Ascending aorta (tissue), 2 donors: ENCODE results near the gene MLLT10. TPM values are rescaled to one million over a fixed set of nuclear protein-coding genes. Genes with fewer than 3 reads are reported as not detected.

Experiments used
- DNase-seq, 2 donors: peaks; one replicate each; pipeline ENCODE4 v3.0.0-alpha.2; 2019; ENCODE audit warnings: low spot score in 2 of 2
- H3K27ac ChIP-seq, 2 donors: fragments of 200-600 bp; sonication (generic); one replicate each; pipeline ENCODE4 v1.5.1; 2016 to 2017; ENCODE audit warnings: mild to moderate bottlenecking in 1 of 2
- H3K27me3 ChIP-seq: fragments of 200-600 bp; sonication (generic); one replicate; pipeline ENCODE4 v1.5.1; 2017
- H3K36me3 ChIP-seq, 2 donors: fragments of 200-600 bp; sonication (generic); one replicate each; pipeline ENCODE4 v1.5.1; 2016
- H3K4me1 ChIP-seq, 2 donors: fragments of 200-600 bp; sonication (generic); one replicate each; pipeline ENCODE4 v1.5.1; 2016 to 2017; ENCODE audit warnings: mild to moderate bottlenecking in 1 of 2
- H3K4me3 ChIP-seq, 2 donors: fragments of 200-600 bp; sonication (generic); one replicate each; pipeline ENCODE4 v1.5.1; 2016 to 2017; ENCODE audit warnings: mild to moderate bottlenecking in 1 of 2
- H3K9me3 ChIP-seq, 2 donors: fragments of 200-600 bp; sonication (generic); one replicate each; pipeline ENCODE4 v1.5.1; 2016
- CTCF ChIP-seq, 3 experiments: fragments of 200-600 bp in 2 of 3; fragments of 450-650 bp in 1 of 3; sonication (generic) in 2 of 3; IDR thresholded peaks; one replicate each; pipeline ENCODE4 v1.5.1; 2016 to 2019; ENCODE audit warnings: antibody characterized with exemption in 3 of 3, mild to moderate bottlenecking in 1 of 3, moderate library complexity in 1 of 3
- intact Hi-C: fragments of 100-400 bp; cut with DNase I; formaldehyde crosslinking; loops from one replicate; pipeline ENCODE4 v1.15.1; 2023
- total RNA-seq: library from RNA; depleted of rRNA; stranded (reverse); fragments of >200 nt; gene quantifications from one replicate; pipeline ENCODE4 v1.1.0, GENCODE V29; 2016

MLLT10 gene
- total RNA-seq, 1 donor from 2014 or later = 16.3 TPM

- H3K27ac ChIP-seq = no peak overlapping the region
- H3K4me1 ChIP-seq = no peaks in the 10 kb centered on the region
- no peak for DNase-seq
- no peaks in the 10 kb centered on the region for H3K27me3 ChIP-seq
- peaks cover 30 to 52% of the 10 kb centered on the region in 2 donors for H3K36me3 ChIP-seq
- H3K4me3 ChIP-seq = no peak overlapping the region
- no peaks in the 10 kb centered on the region for H3K9me3 ChIP-seq
- TF ChIP-seq CTCF (IDR thresholded peaks at IDR 0.05) = no peak
- intact Hi-C loops = no loop called here
These were observed 203.1 kb downstream of the MLLT10 start for GRCh38 chr10:21737106-21737505.

GRCh38 chr10:21740989-21741388 is 207.0 kb downstream of the MLLT10 start:
- Histone ChIP-seq H3K27me3 (no peaks in the 10 kb centered on the region), H3K4me3 (no peak overlapping the region), H3K9me3 (no peaks in the 10 kb centered on the region), H3K4me1 (no peaks in the 10 kb centered on the region), H3K36me3 (peaks cover 40 to 66% of the 10 kb centered on the region in 2 donors), H3K27ac (no peak overlapping the region)
- DNase-seq = no peak
- TF ChIP-seq CTCF (IDR thresholded peaks at IDR 0.05) = no peak
- intact Hi-C loops = no loop called here

GRCh38 chr10:21742740-21743412 is 208.8 kb downstream of the MLLT10 start:
- intact Hi-C loops = no loop called here
- Histone ChIP-seq H3K9me3 (no peaks in the 10 kb centered on the region), H3K4me3 (no peak overlapping the region), H3K27ac (no peak overlapping the region), H3K4me1 (no peaks in the 10 kb centered on the region), H3K36me3 (peaks cover 33 to 57% of the 10 kb centered on the region in 2 donors), H3K27me3 (no peaks in the 10 kb centered on the region)
- no peak for DNase-seq
- no peak for TF ChIP-seq CTCF (IDR thresholded peaks at IDR 0.05)

- Histone ChIP-seq H3K9me3 (no peaks in the 10 kb centered on the region), H3K4me1 (no peaks in the 10 kb centered on the region), H3K27me3 (no peaks in the 10 kb centered on the region), H3K4me3 (no peak overlapping the region), H3K27ac (no peak overlapping the region), H3K36me3 (peaks cover 29 to 51% of the 10 kb centered on the region in 2 donors)
- intact Hi-C loops = no loop called here
- DNase-seq = no peak
- no peak for TF ChIP-seq CTCF (IDR thresholded peaks at IDR 0.05)
These were observed 210.2 kb downstream of the MLLT10 start for GRCh38 chr10:21744223-21744622.

- Histone ChIP-seq H3K36me3 (peaks cover 29 to 34% of the 10 kb centered on the region in 2 donors), H3K27ac (no peak overlapping the region), H3K27me3 (no peaks in the 10 kb centered on the region), H3K4me1 (no peaks in the 10 kb centered on the region), H3K4me3 (no peak overlapping the region), H3K9me3 (no peaks in the 10 kb centered on the region)
- TF ChIP-seq CTCF (IDR thresholded peaks at IDR 0.05) = no peak
- intact Hi-C loops = no loop called here
- no peak for DNase-seq
These were observed 212.1 kb downstream of the MLLT10 start for GRCh38 chr10:21746118-21746517.

- H3K27ac ChIP-seq = no peak overlapping the region
- no peaks in the 10 kb centered on the region for H3K27me3 ChIP-seq
- H3K9me3 ChIP-seq = no peaks in the 10 kb centered on the region
- DNase-seq = no peak
- H3K4me3 ChIP-seq = no peak overlapping the region
- H3K36me3 ChIP-seq = peaks cover 18 to 20% of the 10 kb centered on the region in 2 donors
- TF ChIP-seq CTCF (IDR thresholded peaks at IDR 0.05) = no peak
- intact Hi-C loops = no loop called here
- H3K4me1 ChIP-seq = no peaks in the 10 kb centered on the region
These were observed 213.8 kb downstream of the MLLT10 start for GRCh38 chr10:21747809-21748208.
